RPMI8226 (cell line): Measurements from ENCODE around the gene ATAD3A.
"Not testable (repeated sequence)": the region's sequence is repeated elsewhere in the genome, so short reads cannot be mapped to it uniquely, and the experiment has no call there.

Experiments used
- DNase-seq: peaks from one replicate; pipeline ENCODE4 v3.0.0-alpha.2; 2015

Gene ATAD3A

DNA sequence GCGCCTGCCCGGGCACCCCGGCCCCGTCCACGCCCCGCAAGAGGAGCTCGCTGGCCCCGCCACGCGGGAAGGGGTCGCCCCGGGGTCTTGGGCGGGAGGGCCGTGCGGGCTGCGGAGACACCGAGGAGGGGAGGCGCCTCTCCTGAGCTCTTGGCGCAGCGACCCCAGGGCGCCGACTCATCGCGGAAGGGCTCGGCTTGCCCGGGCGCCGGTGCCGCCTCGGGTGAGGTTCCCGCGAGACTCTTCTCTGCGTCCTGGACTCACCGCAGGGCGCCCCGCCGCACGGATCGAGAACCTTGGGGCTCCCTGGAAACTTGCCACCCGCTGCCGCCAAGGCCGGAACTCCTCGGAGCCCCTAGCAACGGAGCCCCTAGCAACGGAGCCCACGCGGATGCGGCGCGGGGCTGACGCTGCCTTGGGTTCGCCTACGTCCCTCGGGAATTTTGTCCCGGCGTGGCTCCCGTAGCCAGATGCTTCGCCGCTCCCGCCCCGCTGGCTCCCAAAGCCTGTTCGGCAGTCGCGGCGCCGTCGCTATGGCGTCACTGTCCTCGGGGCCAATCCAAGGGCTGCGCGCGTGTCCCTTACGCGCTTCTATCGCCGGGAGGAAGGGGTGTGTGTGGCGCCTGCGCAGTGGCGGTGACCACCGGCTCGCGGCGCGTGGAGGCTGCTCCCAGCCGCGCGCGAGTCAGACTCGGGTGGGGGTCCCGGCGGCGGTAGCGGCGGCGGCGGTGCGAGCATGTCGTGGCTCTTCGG, at the start of gene ATAD3A:
ATAD3A (plus strand) TSS at position 630 of the 753 bp plus-strand sequence; CDS start at position 737, 107 bp downstream.
- peak; percentile 99 for DNase-seq

DNA sequence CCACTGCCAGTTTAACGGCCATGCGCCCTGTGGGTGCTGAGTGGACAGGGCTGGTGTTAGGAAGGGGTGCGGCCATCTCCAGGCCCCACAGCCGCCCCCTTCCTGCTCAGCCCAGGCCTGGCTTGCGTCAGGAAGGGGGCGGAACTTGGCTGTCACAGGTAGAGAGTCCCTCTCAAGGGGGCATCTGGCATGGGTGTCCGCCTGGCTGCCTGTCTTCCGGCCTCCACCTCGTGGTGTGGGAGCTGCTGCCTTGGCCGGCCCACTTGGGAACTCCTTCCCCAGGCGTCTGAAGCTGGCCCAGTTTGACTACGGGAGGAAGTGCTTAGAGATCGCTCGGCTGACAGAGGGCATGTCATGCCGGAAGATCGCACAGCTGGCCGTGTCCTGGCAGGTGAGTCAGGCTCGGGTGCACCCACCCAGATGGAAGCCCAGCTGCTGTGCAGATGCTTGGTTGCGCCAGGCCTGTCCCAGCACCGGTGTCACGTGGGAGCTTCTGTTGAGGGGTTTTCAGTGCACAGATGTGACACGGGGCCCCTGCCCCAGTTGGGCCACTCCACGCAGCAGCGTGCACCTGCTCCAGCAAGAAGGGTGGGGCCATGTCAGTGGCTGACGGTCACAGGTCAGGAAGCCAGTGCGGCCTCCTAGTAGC, 49.5 kb upstream of the ATAD3A start:
- peak; percentile 97 for DNase-seq

DNA sequence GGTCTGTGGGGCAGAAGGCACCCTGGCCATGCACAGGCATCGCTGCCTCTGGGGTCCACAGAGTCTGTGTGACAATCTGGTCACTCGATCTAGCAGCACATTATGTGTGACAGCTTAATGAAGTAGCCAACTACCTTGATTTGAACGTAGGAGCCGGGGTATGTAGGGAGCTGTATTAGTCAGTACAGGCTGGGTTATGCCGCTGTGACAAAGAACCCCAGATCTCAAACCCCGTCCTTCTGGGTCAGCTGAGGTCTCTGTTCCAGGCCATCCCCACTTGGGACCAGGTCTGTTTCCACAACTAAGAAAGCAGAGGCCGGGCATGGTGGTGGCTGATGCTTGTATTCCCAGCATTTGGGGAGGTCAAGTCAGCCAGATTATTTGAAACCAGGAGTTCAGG, 48.6 kb upstream of the ATAD3A start:
- DNase-seq: no peak

DNA sequence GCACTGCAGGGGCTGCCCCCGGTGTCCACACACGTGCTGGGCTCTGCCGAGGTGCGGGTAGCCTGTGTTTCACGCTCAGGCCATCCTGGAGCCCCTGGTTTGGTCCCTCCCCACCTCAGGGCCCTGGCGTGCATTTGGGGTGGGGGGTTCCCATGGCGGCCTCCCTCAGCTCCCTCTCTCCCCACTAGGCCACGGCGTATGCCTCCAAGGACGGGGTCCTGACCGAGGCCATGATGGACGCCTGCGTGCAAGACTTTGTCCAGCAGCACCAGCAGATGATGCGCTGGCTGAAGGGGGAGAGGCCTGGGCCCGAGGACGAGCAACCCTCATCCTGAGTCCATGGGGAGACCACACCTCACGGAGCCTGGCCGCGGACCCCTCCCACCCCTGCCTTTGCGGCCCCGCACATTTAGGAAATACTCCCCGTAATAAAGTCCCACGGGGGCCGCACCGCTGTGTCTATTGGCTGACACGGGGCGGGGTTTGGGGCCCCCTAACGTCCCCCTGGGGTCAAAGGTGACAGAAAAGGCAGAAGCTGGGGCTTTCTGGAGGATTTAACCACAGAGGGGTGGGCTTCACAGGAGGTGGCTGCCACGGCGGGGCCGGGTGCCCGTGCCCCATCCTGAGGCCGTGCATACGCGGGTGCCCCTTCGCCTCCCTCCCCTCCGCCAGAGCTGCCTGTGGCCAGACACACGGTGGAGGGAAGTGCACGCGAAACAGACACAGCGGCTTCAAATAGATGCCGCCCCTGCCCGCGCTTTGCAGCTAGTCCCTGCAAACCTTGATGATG, 43.6 kb upstream of the ATAD3A start:
- not testable (repeated sequence) for DNase-seq

DNA sequence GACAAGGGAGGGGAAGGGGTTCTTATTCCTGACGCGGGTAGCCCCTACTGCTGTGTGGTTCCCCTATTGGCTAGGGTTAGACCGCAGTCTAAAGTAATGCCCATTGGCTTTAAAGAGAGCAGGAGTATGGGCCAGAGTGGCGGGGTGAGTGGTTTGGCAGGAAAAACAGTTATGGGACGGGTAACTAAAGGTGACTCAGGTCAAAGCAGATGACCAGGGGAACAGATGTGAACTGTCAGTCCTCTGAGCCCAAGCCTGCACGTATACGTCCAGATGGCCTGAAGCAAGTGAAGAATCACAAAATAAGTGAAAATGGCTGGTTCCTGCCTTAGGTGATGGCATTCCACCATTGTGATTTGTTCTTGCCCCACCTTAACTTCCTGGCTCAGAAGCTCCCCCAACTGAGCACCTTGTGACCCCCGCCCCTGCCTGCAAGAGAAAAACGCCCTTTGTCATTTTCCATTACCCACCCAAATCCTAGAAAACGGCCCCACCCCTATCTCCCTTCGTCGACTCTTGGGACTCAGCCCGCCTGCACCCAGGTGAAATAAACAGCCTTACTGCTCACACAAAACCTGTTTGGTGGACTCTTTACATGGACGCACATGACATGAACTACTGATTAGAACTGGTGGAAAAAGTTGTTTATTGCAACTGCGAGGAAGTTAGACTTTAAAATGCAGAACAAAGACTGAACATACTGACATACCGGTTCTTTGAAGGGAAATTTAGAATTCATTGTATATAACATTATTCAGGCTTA, 41.2 kb upstream of the ATAD3A start:
- DNase-seq: peak; percentile 68

DNA sequence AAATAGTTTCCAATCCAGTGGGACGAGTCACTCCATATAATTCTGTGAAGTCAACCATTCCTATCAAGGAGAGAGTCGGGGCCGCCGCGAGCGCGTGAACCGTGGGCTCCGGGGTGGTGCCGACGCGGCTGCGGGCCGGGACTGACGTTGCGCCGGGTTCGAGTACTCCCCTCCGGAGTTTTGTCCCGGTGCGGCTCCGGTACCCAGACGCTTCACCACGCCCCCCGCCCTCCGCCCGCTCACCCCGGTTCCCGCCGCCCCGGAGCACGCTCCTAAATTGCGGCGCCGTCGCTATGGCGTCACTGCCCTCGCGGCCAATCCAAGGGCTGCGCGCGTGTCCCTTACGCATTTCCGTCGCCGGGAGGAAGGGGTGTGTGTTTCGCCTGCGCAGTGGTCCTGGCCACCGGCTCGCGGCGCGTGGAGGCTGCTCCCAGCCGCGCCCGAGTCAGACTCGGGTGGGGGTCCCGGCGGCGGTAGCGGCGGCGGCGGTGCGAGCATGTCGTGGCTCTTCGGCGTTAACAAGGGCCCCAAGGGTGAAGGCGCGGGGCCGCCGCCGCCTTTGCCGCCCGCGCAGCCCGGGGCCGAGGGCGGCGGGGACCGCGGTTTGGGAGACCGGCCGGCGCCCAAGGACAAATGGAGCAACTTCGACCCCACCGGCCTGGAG, 40.4 kb upstream of the ATAD3A start, which contains the start of gene ATAD3B:
ATAD3B (plus strand) TSS at position 377 of the 664 bp plus-strand sequence; CDS start at position 497, 120 bp downstream.
- peak; percentile 98 for DNase-seq

DNA sequence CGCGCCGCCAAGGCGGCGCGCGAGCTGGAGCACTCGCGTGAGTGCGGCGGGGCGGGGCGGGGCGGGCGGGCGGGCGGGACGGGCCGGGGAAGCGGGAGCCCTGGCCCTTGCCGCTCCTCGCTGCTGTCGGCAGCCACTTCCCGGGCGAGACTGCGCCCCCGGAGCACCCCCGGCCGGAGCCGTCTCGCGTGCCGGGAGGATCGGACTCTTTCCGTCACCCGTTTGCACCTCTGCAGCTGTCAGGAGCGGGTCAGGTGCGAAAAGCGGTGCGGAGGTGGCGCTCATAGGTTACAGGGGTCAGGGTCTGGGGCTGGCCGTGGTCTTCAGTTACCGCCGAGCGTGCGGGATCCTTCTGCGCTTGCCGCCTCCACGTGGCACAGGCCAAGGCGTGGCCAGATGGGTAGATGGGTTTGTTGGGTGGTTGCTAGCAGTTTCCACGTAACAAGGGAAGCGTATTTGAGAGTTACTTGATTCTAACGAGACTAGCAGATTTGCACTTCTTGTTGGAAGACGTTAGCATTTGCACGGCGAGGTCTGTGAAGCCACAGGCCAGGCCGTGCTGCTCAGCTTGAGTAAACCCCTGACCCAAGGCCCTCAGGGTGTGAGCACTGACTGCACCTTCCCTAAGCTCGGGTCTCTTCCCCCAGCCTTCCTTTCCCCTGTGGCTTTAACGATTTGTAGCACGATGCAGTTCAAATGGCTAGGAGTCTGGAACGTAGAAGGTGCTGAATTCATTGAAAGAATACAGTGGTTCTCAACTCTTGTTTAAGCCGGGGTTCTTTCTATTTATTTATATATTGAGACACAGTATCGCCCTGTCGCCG, 39.7 kb upstream of the ATAD3A start:
- DNase-seq: peak; percentile 20

DNA sequence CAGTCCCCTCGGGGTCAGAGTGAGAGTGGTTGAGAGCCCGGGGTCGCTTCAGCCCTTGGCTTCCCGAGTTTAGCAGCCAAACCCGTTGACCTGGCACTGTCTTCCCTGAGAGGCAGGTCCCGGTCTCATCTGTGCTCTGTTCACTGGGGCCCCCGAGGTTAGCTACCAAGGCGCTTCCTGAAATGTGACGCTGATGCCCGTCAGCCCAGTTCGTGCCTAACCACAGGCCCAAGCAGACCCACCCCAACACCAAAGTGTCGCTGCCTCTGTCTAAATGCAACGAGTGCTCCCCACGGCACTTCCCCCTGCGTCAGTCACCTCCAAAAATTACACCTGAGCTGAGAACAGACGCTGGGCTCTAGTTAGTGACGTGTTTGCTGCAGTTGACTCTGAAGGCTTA, 36.0 kb upstream of the ATAD3A start:
- not testable (repeated sequence) for DNase-seq

DNA sequence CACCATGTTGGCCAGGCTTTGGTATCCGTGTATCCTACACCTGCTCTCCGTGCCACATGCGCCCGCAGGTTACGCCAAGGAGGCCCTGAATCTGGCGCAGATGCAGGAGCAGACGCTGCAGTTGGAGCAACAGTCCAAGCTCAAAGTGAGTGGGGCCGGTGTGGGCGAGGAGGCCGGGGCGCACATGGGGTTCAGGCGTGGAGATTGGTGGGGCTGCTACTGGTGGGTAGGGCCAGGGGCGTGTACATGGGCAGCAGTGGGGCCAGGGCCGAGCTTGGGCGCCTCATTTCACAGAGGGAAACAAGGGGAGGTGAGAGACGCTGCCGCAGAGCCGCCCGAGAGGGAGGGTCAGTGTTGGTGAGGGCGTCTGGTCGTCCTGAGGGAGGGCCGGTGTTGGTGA, 34.8 kb upstream of the ATAD3A start:
- DNase-seq: no peak

DNA sequence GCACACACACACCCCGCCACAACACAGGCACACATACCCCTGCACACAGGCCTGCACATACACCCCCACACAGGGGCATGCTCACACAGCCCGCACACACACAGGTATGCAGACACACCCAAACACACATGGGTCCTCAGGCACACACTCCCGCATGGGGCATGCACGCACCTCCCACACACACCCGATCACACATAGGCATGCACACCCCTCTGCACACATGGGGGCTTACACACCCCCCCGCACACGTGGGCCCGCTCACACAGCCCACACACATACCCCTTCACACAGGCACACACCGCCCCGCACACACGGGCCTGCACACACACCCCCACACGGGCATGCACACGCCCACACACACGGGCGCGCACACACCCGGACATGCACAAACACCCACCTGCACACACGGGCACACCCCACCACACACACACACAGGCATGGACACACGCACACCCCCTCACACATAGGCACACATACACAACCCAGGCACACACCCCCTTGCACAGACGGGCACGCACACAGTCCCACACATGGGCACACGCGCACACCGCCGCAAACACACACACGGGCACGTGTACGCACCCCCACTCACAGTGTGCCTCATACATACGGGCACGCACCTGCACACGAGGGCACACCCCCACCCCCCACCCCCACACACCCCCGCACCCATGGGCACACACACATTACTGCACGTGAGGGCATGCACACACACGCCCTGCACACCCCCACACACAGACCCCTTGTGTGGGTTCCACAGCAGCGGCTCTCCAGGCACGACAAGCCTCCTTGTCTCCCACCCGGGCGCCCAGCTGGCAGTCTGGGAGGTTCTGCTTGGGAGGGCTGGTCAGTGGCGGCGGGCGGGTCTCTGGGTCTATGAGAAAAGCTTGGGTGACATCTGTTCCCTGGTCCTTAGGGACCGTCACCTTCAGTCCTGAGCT, 32.1 kb upstream of the ATAD3A start:
- DNase-seq: no peak

DNA sequence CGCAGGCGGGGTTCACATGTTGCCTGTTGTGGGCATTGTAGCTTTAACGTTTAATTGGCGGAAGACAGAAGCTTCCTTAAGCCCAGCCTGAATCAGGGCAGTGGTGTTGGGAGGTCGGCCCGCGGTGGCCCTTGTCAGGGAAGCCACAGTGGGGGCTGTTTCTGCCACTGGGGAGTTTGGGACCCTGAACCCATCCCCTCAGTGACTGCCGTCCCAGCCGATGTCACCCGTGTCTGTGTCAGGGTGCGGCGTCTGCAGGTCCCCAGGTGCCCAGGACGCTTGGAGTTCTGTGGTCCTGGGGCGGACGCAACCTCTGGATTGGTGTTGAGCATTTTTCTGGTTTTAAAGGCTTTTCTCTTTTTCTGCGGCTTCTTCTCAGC, 31.5 kb upstream of the ATAD3A start:
- DNase-seq: not testable (repeated sequence)

DNA sequence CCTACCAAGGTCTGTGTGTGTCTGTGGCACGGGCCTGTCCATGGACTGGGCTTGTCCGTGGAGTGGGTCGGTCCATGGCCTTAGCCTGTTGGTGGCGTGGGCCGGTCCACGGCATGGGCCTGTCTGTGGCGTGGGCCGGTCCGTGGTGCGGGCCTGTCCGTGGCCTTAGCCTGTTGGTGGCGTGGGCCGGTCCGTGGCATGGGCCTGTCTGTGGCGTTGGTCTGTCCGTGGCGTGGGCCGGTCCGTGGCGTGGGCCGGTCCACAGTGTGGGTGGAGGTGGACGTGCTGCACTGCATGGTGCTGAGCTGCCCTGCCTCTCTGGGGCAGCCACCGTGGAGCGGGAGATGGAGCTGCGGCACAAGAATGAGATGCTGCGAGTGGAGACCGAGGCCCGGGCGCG, 30.2 kb upstream of the ATAD3A start:
- DNase-seq: not testable (repeated sequence)

DNA sequence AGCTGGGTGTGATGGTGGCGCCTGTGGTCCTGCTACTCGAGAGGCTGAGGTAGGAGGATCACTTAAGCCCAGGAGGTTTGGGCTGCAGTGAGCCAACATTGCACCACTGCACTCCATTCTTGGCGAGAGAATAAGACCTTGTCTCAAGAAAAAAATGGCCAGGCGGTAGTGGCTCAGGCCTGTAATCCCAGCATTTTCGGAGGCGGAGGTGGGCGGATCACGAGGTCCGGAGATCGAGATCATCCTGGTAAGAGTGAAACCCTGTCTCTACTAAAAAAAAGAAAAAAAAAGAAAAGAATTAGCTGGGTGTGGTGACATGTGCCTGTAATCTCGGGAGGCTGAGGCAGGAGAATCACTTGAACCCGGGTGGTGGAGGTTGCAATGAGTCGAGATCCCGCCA, 29.1 kb upstream of the ATAD3A start:
- no peak for DNase-seq

DNA sequence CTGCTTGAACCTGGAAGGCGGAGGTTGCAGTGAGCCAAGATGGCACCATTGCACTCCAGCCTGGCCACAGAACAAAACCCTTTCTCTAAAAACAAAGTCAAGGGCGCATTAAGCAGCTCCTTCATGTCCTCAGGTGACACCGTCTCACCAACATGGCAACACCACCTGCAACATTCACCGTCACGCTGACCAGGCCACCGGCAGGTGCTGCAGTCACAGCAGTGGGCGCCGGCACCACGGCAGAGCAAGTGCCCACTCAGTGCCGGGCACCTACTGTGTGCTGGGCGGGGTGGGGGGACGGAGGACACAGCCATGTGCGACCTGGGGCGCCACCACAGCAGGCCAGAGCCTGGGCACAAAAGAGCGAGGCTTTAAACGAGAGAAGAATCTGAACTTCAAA, 28.2 kb upstream of the ATAD3A start:
- no peak for DNase-seq

DNA sequence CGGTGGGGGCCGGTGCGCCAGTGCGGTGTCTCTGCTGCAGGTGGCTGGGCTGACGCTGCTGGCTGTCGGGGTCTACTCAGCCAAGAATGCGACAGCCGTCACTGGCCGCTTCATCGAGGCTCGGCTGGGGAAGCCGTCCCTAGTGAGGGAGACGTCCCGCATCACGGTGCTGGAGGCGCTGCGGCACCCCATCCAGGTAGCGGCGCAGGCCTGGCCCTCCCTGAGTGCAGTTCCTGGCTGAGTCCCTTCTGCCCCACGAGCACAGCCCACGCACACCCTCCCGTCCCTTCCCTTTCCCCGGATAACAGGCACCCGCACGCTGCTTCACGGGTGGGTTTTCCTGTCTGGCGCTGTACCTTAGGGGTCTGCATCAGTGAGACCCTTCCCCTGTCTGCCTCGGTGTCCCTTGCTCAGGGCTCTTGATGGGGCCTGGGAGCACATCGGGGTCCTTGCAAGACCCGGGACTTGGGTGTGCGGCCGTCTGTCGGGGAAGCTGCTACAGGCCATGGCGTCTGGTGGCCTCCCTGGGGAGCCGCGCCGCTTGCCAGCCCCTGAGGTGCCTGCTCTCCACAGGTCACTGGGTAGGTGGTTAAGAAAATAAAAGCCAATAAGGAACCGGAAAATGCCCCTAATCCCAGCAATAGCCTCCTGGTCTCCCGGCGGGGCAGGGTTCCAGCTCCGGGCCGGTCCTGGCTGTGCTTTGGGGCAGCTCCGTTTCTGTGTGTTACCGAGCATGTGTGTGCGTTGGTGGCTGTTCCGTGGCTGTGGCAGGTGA, 26.8 kb upstream of the ATAD3A start:
- DNase-seq: not testable (repeated sequence)

DNA sequence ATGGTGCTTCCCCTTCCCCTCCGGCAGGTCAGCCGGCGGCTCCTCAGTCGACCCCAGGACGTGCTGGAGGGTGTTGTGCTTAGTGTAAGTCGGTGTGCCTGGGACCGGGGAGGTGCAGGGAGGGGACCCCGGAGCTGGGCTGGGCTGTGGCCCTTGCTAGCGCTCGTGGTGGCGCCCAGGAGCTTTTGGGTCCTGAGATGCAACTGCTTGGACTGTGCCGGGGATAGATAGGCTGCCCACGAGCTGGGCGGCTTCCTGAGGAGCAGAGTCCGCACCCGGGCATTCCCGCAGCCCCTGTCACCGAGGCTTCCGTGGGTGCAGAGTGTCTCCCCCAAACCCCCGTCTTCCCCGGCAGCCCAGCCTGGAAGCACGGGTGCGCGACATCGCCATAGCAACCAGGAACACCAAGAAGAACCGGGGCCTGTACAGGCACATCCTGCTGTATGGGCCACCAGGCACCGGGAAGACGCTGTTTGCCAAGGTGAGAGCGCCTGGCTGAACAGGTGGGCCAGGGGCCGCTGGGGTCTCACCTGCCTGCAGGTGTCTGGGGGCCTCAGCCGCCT, 26.1 kb upstream of the ATAD3A start:
- DNase-seq: not testable (repeated sequence)

DNA sequence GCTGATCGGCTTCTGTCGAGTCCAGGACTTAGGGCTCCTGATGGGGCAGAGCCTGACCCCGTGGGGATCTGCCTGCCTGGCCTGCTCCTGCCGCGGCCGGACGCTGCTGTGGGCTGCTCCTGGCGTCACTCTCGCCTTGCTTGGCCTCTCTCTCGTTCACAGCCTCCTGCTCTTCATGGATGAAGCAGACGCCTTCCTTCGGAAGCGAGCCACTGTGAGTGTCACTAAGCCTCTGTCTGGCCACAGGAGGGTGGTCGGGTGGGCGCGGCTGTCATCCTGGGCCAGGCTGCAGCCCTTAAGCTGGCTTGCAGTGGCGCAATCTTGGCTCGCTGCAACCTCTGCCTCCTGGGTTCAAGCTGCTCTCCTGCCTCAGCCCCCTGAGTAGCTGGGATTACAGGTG, 24.3 kb upstream of the ATAD3A start:
- no peak for DNase-seq

DNA sequence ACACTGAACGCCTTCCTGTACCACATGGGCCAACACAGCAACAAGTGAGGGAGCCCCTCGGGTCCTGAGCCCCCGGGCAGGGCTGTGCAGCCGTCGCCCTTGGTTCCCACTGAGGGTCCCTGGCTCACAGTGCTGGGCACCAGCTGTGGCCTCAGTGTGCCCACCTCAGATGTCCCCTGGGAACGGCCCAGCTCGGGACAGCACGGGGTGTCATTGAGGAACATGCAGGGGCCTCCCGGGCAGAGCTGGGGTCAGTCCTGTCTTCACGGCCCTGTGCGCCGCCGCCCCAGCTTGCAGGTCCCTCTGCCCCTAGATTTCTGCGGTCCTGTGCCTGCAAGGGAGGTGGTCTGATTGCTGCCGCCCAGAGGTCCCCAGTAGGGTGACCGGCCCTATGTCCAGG, 22.7 kb upstream of the ATAD3A start:
- no peak for DNase-seq

DNA sequence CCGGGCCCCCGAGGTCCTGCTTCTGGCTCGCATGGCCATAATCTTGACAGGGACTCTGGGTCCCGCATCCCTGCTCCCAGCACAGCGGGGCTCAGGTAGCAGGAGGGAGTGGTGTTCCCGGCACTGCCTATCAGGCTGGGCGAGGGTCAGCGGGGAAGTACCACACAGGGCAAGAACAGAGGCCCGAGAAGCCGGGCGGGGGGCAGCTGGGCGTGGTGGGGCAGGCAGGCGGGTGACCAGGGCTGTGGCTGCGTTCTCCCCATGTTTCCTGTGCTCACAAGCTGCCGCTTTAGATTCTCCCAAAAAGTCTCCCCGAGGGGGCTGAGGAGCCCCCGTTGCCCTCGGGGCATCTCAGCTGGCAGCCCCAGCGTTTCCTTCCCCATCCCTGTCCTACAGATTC, 22.1 kb upstream of the ATAD3A start:
- DNase-seq: no peak
